ENCODE measurements around the gene TMC1. TPM values are rescaled to one million over a fixed set of nuclear protein-coding genes. Genes with fewer than 3 reads are reported as not detected.
A peak's percentile ranks its signal among the peaks of the same experiment; 100 is the strongest.

The TMC1 gene
- total and polyA plus RNA-seq, 10 of the 15 experiments (the other 5 are each of a cell fraction or from before 2014, with no cell fraction given): 0.06 to 0.94 (median 0.40) TPM; not detected in 1

DNA sequence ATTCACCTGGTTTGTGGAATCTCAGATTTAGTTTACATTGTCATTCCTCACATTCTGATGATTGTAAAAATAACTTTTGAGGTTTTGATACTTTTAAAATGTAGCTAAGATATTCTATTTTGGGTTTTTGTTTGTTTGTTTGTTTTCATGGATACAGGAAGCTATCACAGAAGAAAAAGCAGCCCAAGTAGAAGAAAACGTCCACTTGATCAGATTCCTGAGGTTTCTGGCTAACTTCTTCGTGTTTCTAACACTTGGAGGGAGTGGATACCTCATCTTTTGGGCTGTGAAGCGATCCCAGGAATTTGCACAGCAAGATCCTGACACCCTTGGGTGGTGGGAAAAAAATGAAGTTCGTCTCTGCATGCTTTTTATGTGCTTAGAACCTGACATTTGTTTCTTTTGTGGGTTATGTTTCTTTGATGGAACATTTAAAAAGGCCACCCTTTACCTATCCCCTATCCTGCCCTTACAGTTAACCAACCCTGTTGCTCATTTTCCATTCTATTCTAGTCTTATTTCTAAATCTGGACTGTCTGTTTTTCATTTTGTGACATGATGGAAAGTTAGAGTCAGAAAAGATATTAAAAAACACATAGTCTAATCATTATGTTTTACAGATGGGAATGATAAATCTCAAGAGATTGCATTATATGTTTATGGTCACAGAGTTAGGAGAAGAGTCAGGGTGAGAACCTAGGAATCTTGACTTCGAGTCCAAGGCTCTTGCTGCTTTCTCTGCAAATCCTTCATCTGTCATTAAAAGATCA, 267.7 kb downstream of the TMC1 start (continued):
- TF ChIP-seq, protein P1, sequence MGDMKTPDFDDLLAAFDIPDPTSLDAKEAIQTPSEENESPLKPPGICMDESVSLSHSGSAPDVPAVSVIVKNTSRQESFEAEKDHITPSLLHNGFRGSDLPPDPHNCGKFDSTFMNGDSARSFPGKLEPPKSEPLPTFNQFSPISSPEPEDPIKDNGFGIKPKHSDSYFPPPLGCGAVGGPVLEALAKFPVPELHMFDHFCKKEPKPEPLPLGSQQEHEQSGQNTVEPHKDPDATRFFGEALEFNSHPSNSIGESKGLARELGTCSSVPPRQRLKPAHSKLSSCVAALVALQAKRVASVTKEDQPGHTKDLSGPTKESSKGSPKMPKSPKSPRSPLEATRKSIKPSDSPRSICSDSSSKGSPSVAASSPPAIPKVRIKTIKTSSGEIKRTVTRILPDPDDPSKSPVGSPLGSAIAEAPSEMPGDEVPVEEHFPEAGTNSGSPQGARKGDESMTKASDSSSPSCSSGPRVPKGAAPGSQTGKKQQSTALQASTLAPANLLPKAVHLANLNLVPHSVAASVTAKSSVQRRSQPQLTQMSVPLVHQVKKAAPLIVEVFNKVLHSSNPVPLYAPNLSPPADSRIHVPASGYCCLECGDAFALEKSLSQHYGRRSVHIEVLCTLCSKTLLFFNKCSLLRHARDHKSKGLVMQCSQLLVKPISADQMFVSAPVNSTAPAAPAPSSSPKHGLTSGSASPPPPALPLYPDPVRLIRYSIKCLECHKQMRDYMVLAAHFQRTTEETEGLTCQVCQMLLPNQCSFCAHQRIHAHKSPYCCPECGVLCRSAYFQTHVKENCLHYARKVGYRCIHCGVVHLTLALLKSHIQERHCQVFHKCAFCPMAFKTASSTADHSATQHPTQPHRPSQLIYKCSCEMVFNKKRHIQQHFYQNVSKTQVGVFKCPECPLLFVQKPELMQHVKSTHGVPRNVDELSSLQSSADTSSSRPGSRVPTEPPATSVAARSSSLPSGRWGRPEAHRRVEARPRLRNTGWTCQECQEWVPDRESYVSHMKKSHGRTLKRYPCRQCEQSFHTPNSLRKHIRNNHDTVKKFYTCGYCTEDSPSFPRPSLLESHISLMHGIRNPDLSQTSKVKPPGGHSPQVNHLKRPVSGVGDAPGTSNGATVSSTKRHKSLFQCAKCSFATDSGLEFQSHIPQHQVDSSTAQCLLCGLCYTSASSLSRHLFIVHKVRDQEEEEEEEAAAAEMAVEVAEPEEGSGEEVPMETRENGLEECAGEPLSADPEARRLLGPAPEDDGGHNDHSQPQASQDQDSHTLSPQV (IDR thresholded peaks at IDR 0.05): no peak

DNA sequence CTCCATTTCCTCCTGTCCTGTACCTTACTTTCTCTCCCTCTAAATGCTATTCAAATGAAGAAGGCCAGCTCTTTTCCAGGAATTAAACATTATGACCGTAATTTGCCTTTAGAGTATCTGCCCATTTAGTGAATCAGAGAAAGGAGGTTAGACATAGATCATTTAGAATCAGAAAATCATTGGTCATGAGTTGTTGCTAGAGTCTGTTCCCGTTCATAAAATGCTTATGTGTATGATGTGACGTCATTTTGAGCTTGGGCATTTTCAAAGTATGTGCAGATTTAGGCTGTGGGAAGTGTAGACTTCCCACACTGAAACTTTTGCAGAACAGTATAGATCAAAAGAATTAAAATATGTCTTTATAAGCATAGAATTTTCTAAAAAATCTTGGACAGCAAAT, 268.5 kb downstream of the TMC1 start:
- Histone ChIP-seq H3K4me3 (no peak overlapping the region), H3K4me1 (ENCODE audit: control insufficient read depth, insufficient read depth, low read length) (no peaks in the 10 kb centered on the region), H3K4me2 (ENCODE audit: control insufficient read depth, insufficient read depth) (no peak overlapping the region), H3K9ac (ENCODE audit: control insufficient read depth, insufficient read depth, low read length) (no peak overlapping the region), H3K27me3 (replicated peaks in 1 of 2; ENCODE audit: control insufficient read depth in 2 of 2, insufficient read depth in 2 of 2, low read length in 1 of 2) (no peaks in the 10 kb centered on the region), H3K27ac (ENCODE audit: control insufficient read depth, insufficient read depth) (no peak overlapping the region), H4K20me1 (ENCODE audit: control insufficient read depth, insufficient read depth) (no peaks in the 10 kb centered on the region), H3K36me3 (ENCODE audit: control insufficient read depth in 2 of 2, insufficient read depth in 2 of 2, low read length in 1 of 2) (no peaks in the 10 kb centered on the region), H3K79me2 (ENCODE audit: control insufficient read depth, insufficient read depth, low read length) (no peaks in the 10 kb centered on the region), H2AFZ (ENCODE audit: control insufficient read depth, low read depth, low read length) (no peak overlapping the region), H3K9me3 (replicated peaks; ENCODE audit: control insufficient read depth, insufficient read depth, low read length) (no peaks in the 10 kb centered on the region)
- ChIA-PET CTCF (no interaction called here), SMC1A (ENCODE audit: uncharacterized antibody, unreplicated experiment) (no interaction called here), RAD21 (ENCODE audit: unreplicated experiment) (no interaction called here), POLR2A (no interaction called here)
- BruUV-seq (replicated peaks): no TSS peak
- in situ Hi-C loops (cut with MboI) (no loop called here), intact Hi-C loops (cut with micrococcal nuclease; ENCODE audit: unreplicated experiment) (no loop called here)
- FAIRE-seq: no peak
- TF ChIP-seq, protein P2, sequence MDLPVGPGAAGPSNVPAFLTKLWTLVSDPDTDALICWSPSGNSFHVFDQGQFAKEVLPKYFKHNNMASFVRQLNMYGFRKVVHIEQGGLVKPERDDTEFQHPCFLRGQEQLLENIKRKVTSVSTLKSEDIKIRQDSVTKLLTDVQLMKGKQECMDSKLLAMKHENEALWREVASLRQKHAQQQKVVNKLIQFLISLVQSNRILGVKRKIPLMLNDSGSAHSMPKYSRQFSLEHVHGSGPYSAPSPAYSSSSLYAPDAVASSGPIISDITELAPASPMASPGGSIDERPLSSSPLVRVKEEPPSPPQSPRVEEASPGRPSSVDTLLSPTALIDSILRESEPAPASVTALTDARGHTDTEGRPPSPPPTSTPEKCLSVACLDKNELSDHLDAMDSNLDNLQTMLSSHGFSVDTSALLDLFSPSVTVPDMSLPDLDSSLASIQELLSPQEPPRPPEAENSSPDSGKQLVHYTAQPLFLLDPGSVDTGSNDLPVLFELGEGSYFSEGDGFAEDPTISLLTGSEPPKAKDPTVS (IDR thresholded peaks at IDR 0.05; ENCODE audit: low read depth, low read length): no peak
- TF ChIP-seq ZZZ3 (IDR thresholded peaks at IDR 0.05; ENCODE audit: control insufficient read depth, insufficient read length, low read depth): no peak
- TF ChIP-seq CBX3 (IDR thresholded peaks at IDR 0.05; ENCODE audit: borderline replicate concordance, low read depth): no peak
- TF ChIP-seq POLR2AphosphoS2 (IDR thresholded peaks at IDR 0.05; ENCODE audit: low read depth, low read length): no peak
- TF ChIP-seq ATF7 (IDR thresholded peaks at IDR 0.05; ENCODE audit: low read depth): 0 out of 2 replicates have a peak, but pooled peaks have one; percentile 11
- no peak for DNase-seq (ENCODE audit: low read depth, low spot score)
- ATAC-seq: no peak
- 31% methylated on average over 3 of the region's 3 CpGs for WGBS (ENCODE audit: insufficient coverage, insufficient replicate concordance, low lambda C conversion rate, missing lambda C conversion rate)

All from GM12878 (cell line).